ENCODE measurements around the gene ILDR2.

ILDR2 gene

DNA sequence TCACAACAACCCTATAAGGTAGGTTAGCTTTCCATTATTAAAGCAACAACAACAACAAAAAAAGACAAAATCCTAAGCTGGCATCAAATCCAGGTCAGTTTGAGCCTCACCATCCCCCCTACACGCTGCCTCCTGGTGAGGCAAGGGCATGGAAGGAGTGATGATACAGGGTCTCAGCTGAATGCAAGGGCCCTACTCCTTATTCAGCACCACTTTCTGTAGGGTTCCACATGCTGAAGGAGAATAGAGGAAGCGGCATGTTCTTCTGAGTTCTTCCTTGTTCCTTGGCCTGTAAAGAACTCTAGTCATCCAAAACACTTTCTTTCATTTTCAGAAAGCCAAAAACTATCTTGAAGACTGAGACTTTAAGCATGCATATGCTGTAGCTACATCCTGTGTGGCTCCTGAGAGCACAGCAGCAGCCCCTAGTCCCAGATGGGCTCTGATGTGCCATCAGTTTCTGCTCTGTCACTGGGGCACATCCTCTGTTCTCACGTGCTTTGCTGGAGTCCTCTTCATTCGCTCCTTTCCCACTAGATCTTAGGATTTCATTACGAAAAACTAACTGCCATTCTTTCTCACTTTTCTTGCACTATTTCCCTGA is 6.2 kb downstream of the ILDR2 start:
- Histone ChIP-seq H3K27ac (ENCODE audit: low read depth, low read length, poor library complexity, severe bottlenecking) (no peak overlapping the region), H3K9me3 (ENCODE audit: low read length) (no peaks in the 10 kb centered on the region), H2AFZ (ENCODE audit: low read length) (no peak overlapping the region), H3K4me1 (ENCODE audit: insufficient read depth, low read length, severe bottlenecking) (no peaks in the 10 kb centered on the region), H4K20me1 (ENCODE audit: insufficient read depth, low read length) (no peaks in the 10 kb centered on the region), H3K4me3 (ENCODE audit: low read depth, low read length, poor library complexity, severe bottlenecking) (no peak overlapping the region), H3K9ac (ENCODE audit: low read length) (no peak overlapping the region), H3K79me2 (ENCODE audit: insufficient read depth, low read length) (no peaks in the 10 kb centered on the region), H3F3A (ENCODE audit: insufficient read depth, low read length) (no peaks in the 10 kb centered on the region), H3K36me3 (ENCODE audit: insufficient read depth, low read length) (no peaks in the 10 kb centered on the region), H3K4me2 (ENCODE audit: low read length) (no peak overlapping the region), H3K27me3 (ENCODE audit: insufficient read depth, low read length) (no peaks in the 10 kb centered on the region), H3K9me2 (ENCODE audit: low read depth, low read length) (no peaks in the 10 kb centered on the region)
- TF ChIP-seq EZH2 (IDR thresholded peaks at IDR 0.05; ENCODE audit: borderline replicate concordance, low read length), result no peak
- TF ChIP-seq, protein P1, sequence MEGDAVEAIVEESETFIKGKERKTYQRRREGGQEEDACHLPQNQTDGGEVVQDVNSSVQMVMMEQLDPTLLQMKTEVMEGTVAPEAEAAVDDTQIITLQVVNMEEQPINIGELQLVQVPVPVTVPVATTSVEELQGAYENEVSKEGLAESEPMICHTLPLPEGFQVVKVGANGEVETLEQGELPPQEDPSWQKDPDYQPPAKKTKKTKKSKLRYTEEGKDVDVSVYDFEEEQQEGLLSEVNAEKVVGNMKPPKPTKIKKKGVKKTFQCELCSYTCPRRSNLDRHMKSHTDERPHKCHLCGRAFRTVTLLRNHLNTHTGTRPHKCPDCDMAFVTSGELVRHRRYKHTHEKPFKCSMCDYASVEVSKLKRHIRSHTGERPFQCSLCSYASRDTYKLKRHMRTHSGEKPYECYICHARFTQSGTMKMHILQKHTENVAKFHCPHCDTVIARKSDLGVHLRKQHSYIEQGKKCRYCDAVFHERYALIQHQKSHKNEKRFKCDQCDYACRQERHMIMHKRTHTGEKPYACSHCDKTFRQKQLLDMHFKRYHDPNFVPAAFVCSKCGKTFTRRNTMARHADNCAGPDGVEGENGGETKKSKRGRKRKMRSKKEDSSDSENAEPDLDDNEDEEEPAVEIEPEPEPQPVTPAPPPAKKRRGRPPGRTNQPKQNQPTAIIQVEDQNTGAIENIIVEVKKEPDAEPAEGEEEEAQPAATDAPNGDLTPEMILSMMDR (IDR thresholded peaks at IDR 0.05; ENCODE audit: low read length), result no peak

DNA sequence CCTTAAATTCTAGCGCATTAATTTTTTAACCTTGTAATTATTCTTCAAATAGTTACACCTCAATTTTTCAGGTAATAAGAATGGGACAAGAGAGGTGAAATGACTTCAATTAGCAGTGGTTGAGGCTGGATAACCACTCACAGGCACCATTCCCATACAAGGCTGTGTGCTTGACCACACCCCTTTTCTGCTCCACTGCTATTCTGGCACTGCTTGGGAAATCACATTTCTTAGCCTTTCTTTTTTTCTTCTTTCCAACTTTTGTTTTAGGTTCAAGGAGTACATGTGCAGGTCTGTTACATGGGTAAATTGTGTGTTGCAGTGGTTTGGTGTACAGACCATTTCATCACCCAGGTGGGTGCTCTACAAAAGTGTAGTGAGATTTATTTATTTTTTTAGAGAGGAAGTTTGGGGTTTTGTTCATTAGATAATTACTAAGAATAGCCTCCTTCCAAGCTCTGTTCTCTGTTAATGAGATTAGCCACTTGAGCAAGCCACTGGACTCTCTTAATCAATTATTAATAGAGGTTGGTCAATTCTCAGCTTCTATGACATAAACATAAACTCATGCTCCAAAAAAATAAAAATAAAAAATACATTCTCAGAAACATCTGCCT is 14.4 kb downstream of the ILDR2 start:
- no peak overlapping the region for H3K4me2 ChIP-seq (ENCODE audit: low read length)
- no peaks in the 10 kb centered on the region for H3K4me1 ChIP-seq (ENCODE audit: insufficient read depth, low read length, severe bottlenecking)
- H3K9me3 ChIP-seq (ENCODE audit: low read length), result no peaks in the 10 kb centered on the region
- H3K36me3 ChIP-seq (ENCODE audit: insufficient read depth, low read length), result no peaks in the 10 kb centered on the region
- H4K20me1 ChIP-seq (ENCODE audit: insufficient read depth, low read length), result no peaks in the 10 kb centered on the region
- no peak overlapping the region for H3K27ac ChIP-seq (ENCODE audit: low read depth, low read length, poor library complexity, severe bottlenecking)
- H3K4me3 ChIP-seq (ENCODE audit: low read depth, low read length, poor library complexity, severe bottlenecking), result no peak overlapping the region
- H3K9me2 ChIP-seq (ENCODE audit: low read depth, low read length), result no peaks in the 10 kb centered on the region
- H2AFZ ChIP-seq (ENCODE audit: low read length), result no peak overlapping the region
- H3K27me3 ChIP-seq (ENCODE audit: insufficient read depth, low read length), result no peaks in the 10 kb centered on the region
- TF ChIP-seq, protein P1 (IDR thresholded peaks at IDR 0.05; ENCODE audit: low read length), result no peak
- no peak for TF ChIP-seq EZH2 (IDR thresholded peaks at IDR 0.05; ENCODE audit: borderline replicate concordance, low read length)
- H3K79me2 ChIP-seq (ENCODE audit: insufficient read depth, low read length), result no peaks in the 10 kb centered on the region
- H3F3A ChIP-seq (ENCODE audit: insufficient read depth, low read length), result no peaks in the 10 kb centered on the region
- no peak overlapping the region for H3K9ac ChIP-seq (ENCODE audit: low read length)

DNA sequence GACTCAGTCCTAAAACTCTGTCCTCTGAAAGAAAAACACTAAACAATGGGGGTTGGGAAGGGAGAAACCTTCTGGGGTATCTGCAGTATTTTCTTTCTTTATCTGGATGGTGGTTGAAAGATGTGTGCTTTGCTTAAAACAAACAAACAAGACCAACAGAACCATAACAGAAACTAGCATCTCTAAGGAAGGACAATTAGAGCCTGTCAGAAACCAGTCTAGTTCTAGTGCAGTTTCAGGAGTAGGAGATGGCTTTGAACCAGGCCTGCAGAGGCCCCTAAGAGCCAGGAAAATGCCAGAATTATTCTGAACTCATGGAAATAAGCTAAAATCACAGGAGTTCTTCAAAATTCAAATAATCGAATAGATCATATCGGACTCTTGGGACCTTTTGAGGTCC is 18.5 kb downstream of the ILDR2 start:
- no peaks in the 10 kb centered on the region for H3K79me2 ChIP-seq (ENCODE audit: insufficient read depth, low read length)
- no peaks in the 10 kb centered on the region for H3K9me2 ChIP-seq (ENCODE audit: low read depth, low read length)
- H3K27ac ChIP-seq (ENCODE audit: low read depth, low read length, poor library complexity, severe bottlenecking), result no peak overlapping the region
- no peaks in the 10 kb centered on the region for H3K9me3 ChIP-seq (ENCODE audit: low read length)
- TF ChIP-seq EZH2 (IDR thresholded peaks at IDR 0.05; ENCODE audit: borderline replicate concordance, low read length), result no peak
- TF ChIP-seq, protein P1 (IDR thresholded peaks at IDR 0.05; ENCODE audit: low read length), result no peak
- H3K27me3 ChIP-seq (ENCODE audit: insufficient read depth, low read length), result no peaks in the 10 kb centered on the region
- no peak overlapping the region for H3K4me2 ChIP-seq (ENCODE audit: low read length)
- H2AFZ ChIP-seq (ENCODE audit: low read length), result no peak overlapping the region
- H3K4me1 ChIP-seq (ENCODE audit: insufficient read depth, low read length, severe bottlenecking), result no peaks in the 10 kb centered on the region
- H3K9ac ChIP-seq (ENCODE audit: low read length), result no peak overlapping the region
- no peaks in the 10 kb centered on the region for H4K20me1 ChIP-seq (ENCODE audit: insufficient read depth, low read length)
- H3F3A ChIP-seq (ENCODE audit: insufficient read depth, low read length), result no peaks in the 10 kb centered on the region
- H3K36me3 ChIP-seq (ENCODE audit: insufficient read depth, low read length), result no peaks in the 10 kb centered on the region
- H3K4me3 ChIP-seq (ENCODE audit: low read depth, low read length, poor library complexity, severe bottlenecking), result no peak overlapping the region
